ENCODE results near the gene GNA14.

DNA sequence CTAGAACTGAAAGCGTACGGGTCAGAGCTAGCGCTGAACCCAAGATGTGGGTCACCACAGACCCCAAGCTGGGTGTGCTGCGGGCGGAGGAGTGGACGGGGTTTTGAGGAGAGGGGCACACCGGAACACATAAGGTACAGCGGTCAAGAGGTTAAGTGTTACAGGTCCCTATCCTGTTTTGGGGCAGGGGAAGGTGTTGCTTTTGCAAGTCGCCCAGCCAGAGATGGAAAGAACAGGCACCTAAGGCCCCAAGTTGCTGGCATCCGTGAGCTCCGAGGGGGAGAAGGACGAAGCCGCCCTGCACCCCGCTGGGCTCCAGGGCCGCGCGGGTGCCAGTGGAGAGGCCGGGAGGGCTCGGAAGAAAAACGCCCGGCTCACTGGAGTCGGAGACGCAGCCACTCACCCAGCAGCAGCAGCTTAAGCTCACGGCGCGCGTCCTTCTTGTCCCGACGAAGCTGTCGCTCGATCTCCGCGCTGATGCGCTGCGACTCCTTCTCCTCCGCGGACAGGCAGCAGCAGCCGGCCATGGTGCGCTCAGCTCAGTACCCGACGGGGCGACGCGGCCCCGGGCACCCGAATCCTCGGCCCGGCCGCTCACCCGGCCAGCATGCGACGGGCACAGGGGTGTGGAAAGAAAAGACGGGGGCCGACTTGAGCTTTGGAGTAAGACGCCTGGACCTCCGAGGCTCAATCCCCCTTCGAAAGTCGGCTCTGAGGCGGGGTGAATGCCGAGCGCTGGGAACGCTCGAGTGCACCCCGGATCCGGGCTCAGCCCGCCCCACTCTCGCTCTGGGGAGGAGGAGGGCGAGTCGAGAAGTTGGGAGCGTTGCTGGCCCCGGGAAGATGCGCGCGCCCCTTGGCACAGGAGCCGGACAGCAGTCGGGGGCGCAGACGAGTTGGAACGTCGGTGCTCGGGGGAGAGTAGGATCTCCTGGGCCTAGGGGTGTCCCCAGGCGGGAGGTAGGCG, 572 bp downstream of the GNA14 start:
- TF ChIP-seq, protein P1, sequence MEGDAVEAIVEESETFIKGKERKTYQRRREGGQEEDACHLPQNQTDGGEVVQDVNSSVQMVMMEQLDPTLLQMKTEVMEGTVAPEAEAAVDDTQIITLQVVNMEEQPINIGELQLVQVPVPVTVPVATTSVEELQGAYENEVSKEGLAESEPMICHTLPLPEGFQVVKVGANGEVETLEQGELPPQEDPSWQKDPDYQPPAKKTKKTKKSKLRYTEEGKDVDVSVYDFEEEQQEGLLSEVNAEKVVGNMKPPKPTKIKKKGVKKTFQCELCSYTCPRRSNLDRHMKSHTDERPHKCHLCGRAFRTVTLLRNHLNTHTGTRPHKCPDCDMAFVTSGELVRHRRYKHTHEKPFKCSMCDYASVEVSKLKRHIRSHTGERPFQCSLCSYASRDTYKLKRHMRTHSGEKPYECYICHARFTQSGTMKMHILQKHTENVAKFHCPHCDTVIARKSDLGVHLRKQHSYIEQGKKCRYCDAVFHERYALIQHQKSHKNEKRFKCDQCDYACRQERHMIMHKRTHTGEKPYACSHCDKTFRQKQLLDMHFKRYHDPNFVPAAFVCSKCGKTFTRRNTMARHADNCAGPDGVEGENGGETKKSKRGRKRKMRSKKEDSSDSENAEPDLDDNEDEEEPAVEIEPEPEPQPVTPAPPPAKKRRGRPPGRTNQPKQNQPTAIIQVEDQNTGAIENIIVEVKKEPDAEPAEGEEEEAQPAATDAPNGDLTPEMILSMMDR (IDR thresholded peaks at IDR 0.05) = no peak
- TF ChIP-seq ZFX (IDR thresholded peaks at IDR 0.05; ENCODE audit: borderline replicate concordance) = no peak
